Measurements from ENCODE around the gene CPXM2.

Gene CPXM2

DNA sequence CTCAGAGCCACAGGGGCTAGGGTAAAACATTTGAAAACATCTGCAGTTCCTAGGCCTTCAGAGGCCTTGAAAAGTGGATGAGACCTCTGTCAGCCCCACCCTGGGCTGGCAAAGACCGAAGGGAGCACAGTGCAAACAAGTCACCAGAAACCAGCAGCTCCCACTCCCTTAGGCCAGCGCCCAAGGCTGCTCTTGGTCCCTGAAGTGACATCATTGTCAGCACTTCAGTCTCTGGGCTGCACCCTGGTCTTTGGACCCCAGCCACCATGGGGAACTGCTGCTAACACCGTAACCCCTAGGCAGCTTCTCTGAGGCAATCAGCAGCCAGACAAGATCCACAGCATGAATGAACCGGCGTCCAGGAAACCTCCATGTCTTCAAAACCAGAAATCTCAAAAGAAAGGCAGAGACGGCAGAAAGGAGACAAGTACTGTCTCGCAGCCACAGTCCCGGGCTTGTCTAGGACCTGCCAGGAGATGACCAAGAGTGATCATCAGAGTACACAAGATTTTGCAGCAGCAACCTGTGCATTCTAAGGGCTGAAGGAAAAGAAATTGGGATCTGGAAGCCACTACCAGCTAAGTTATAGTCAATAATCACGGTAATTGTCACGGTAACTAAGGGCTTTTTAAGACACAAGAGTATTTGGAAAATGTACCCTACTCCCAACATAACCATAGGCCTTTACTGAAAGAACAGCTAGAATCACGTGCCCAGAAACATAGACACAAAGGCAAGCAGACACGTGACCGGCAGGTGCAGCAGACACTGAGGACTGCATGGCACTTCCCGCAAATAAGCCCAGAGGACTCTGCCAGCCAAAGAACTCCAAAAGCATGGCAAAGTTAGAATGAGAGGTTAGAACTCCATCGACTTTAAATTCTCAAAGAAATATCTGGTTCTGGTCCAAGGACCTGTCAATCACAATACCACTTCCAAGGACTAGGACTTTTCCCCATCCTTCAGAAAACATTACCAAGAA is 23.3 kb downstream of the CPXM2 start:
- no peak for DNase-seq

DNA sequence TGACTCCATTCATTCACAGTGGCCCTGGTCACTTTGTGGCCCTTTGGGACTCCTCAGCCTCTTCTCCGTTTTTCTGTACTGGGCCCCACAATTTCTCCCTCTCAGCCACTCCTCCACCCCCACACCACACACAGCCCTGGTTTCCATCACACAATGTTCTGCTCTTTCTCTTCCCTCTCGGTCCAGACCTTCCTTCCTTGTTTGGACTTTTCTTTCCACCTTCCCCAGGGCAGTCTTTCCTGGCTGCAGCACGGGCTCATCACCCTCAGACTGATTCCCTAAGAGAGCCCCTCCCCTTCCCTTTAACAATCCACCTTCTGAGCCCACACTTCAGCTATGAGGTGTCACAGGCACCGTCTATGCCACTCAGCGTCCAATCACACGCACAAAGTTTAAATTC is 25.7 kb downstream of the CPXM2 start:
- no peak for DNase-seq

DNA sequence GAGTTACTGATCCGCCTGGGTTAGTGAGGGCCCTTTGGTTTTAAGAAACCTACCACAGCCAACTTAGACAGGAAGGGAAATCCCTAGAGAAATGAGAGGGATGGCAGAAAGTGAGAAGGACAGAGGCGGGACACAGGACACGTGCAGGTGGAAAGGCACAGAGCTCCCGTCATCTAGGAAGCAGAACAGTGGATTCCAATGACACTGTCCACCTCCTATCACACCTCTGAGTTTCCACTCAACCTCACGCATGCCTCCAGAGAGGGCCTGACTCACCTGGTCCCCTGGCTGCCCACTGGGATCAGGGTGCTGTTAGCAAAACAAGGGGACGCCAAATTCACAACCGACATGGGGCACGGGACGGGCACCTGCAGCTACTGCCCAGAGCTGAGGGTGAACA is 26.3 kb downstream of the CPXM2 start:
- DNase-seq: no peak

DNA sequence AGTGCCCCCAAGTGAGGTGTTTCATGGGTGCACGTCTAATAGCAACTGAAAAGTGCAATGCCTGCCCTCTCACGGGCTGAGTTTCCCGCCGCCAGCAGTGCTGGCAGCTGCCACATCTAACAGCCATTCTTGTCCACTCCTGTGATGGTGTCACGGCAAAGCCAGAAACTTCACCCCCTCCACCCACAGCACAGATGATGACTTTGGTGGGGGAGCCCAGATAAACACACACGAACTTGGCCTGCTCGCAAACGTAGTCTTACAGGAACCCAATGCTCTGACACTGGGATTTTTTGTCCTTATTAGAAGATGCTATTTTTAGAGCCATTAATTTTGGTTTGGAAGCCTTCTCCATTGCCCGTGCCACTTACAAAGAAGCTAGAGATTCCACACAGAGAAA is 26.7 kb downstream of the CPXM2 start:
- DNase-seq: no peak

DNA sequence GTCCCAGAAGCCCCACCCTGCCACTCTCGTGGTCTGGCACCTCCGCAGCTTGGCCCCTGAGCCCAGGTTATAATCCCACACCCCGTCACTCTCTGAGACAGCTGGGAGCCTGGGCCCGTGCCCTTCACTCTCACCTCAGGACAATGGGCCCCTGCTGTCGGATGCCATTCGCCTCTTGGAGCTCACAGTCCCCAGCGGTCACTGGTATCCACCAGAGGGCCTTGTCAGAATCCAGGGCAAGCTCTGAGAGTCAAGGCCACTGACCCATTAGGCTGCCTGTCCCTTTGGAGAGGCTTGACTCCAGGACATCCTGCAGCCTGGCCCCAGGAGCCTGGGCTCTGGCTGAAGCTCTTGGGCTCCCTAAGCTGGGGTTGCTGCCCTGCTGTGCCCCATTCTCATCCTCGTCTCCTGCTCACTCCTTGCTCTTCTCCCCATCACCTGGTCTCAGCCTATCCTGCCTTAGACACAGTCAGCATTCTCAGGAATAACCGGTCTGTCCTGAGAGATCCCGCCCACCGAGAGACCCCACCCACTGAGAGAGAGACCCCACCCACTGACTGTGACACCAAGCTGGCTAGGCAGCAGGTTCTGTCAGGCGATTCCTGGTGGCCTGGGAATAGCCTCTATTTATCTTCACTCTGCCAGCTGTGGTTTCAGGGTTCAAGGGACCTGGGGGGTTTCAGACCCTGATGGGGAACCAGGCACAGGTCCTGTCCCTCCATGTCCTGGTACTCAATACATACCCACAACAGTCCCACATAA is 27.7 kb downstream of the CPXM2 start:
- no peak for DNase-seq

DNA sequence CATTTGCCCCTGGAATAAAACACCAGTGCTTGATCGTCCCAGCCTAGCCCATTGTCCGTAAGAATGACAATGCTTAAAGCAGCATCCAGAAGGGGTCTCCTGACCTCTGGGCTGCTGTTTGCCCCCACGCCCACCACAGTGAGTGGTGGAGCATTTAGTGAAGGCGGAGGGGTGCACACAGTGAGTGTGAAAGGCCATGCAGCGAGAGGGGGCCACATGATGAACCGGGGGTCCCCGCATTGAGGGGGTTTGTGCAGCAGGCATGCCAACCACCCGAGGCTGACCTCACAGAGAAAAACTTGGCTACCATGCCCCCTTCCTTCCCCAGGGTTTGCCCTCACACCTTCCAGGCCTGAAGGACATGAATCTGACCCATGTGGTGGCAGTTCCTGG is 28.4 kb downstream of the CPXM2 start:
- no peak for DNase-seq

DNA sequence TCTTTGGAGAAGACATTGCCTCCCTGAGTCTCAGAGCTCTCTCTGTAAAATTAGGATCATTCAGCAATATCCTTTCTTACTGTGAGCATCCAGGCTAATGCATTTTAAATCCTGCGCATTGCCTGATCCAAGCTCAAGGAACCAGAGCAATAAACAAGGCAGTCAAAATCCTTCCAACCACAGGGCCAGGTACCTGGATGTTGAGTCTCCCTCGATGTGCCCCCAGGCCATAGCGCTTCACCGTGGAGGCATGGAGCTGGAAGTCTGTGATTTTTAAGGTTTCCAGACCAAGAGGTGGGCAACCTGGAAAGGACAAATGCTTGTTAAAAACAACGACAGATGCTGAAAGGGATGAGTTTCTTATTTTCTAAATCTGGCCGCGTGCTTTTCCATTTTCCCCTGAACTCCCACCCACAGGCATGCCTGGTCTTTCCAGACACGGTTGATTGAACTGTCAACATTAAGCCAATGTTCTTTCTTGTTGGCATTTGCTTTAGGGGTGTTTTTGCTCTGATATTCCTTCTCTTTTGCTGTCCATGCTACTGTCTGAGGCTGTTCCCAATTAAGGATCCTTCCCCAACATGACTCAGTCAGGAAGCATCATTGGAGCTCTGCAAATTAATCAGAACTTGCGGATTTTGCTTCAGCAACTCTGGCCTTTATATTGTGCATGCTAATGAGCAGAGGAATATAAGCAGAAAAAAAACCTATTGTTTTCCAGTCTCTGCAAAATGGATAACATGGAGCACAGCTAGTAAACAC is 29.0 kb downstream of the CPXM2 start:
- DNase-seq: no peak

DNA sequence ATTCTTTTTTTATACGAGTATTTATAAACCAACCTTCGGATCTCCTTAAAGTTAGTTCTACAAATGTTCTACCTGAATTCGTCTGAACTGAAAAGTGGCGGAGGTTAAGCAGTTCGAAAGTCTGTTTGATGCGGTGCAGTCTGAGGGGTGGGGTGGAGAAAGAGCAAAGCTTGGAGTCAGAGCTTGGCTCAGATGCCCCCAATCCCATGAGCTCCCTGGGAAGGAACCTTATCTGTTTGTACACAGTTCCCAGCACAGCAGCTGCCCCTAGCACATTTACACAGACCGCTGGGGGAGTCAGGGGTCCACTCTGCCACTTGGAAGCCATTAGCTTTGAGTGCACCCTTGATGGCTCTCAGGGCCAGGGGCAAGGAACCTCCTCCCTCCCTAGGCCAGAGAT is 30.8 kb downstream of the CPXM2 start:
- no peak for DNase-seq

DNA sequence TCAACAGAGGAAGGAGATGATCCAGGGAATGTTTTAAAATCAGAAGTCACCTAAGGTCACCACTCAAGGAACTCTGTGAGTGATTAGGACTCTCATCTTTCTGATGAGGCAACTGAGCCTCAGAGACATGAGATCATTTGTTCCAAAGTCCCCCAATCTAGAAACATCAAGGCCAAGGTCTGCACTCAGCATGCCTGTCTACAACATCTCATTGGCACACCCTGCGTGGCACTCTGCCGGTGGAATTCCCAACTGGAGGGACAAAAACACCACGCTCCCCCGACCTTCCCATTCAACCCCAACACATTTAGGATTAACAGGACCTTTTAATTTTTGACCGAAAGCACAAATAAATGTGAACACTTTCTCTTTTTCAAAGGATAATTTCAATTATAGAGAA is 31.4 kb downstream of the CPXM2 start:
- no peak for DNase-seq

DNA sequence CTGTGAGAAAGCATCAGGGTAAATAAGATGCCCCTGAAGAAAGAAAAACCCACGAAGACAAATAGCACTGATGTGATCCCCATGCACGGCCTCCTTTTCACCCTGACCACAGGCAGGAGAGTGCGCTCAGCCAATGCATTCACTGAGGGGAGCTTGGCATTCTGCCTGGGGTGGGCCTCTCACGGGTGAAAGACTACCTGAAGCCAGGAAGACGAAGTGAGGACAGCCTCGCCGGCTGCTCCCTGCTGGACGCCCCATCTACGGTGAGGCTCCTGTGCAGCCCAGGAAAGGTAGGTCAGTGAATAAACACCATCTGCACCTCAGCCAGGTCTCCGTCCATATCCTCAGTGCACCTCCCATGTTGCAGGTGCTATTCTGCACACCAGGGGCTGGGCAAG is 32.0 kb downstream of the CPXM2 start:
- no peak for DNase-seq

DNA sequence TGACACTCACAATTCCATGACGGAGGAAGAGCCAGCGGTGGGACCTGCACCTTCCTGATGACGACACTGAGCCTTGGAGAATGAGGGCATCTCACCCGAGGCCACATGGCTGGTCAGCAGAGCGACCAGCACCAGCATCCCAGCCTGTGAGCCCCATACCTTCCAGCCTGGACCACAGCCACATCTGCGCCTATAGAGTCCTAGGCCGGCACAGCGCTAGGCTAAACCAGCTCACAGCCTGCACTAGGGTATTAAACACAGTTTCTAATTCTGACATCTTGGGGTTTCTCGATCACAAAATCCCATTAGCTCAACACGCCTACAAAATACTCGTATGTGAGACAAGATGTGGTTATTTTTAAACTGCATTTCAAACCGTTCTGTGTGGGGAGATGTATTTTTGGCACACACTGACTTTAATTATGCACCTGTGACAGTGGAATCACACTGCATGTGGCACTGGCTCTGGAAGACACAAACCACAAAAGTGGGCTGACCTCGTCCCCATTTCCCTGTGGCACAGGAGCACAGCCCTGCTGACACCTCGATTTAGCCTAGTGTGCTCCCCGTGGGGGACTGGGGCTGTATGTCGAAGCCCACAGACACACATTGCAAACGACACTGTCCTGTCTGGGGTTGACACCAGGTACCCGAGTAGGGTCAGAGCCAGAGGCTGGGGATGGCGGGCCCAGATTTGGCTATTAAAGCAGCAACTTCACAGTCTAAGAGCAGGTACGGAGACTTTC is 32.5 kb downstream of the CPXM2 start:
- no peak for DNase-seq

DNA sequence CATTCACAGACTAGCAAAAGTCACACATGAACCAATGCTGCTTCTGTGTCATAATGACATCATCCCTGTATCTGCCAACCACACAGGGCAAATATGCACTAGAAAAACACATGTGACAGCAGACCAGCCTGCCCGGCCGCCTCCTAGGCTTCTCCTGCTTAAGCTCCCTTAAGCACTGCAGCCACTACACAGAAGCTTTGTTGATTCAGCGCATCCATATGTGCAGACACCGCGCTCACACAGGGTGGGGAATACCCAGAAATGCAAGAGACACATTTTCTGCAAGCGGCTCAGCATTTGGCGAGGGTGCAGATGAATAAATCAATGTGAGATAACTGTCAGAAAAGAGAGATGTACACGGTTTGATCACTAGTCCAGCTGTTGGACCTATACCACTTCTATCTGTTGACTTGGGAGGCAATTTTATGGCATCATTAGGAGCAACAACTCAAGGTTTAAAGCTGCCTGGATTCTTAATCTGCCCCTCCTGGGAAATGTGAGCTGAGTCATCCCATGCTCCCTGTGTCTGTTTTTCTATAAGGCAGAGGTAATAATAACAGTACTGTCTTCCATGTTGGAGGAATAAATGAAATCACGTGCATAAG is 33.4 kb downstream of the CPXM2 start:
- no peak for DNase-seq

DNA sequence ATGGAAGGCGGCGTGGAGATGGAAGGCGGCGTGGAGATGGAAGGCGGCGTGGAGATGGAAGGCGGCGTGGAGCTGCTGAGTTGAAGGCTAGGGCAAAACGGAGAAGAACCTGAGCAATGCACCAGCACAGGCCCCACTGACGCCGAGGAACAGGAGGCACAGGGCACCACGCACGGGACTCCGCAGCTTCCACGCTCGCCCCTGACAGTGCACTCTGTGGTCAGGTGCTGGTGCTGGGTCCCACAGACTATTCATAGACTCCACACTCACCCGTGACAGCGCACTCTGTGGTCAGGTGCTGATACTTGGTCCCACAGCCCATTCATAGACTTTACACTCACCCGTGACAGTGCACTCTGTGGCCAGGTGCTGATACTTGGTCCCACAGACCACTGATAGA is 34.0 kb downstream of the CPXM2 start:
- no peak for DNase-seq

DNA sequence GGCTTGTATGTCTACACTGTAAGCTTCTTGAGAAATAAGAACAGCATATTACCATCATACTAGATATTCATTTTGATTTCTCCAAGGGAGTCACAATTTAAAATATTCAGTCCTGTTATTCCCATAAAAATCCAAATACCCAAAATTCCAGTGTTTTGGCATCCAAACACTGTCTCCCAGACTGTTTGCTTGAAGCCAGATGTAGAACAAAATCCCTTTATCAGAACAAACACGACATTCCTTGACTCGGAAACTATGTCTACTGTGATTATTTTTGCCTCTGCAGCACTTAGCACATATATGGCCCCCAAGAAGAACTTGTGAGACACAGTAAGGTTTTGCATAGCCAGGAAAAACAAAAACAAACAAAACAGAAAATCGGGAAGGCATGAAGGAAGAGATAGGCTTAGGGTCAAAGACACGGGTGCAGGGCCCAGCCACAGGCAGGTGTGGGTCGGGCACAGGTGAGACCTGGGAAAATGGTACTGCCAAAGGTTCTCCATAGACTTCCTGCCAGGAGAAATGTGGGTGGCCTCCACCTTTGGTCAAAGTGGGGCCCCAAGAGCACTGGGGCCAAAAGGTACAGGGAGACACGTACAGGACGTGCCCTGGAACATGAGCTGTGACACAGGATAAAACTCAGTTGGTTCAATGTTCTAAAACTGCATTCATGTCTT is 36.5 kb downstream of the CPXM2 start:
- no peak for DNase-seq

DNA sequence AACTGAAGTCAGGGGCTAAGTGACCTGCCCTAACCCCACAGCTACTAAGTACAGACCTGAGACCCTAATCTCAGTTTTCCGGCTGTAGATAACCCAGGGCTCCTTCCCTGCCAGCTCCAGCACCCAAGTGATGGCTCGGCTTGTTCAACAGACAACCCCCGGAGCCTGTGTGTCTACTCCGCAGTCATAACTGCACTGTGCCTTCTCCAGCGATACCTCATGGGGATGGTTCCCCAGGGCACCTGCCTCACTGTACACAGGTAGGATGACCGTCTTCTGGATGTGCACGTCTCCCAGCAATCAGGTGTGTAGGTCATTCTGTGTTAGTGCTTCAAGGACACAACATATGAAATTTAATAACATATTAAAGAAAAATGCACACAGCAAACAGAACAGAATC is 37.1 kb downstream of the CPXM2 start:
- DNase-seq: no peak

DNA sequence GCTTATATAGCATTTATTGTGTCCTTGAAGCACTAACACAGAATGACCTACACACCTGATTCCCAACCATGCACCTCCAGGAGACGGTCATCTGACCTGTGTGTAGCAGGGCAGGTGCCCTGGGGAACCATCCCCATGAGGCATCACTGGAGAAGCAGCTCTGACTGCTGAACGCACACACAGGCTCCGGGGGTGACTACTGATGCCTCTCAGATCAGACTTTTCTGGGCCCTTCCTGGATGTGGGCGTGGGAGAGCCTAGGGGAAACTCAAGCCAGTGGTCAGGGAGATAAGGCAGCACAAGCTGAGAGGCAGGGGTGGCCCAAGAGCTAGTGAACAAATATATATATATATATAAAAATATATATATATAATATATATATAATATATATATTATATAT is 37.6 kb downstream of the CPXM2 start:
- no peak for DNase-seq

DNA sequence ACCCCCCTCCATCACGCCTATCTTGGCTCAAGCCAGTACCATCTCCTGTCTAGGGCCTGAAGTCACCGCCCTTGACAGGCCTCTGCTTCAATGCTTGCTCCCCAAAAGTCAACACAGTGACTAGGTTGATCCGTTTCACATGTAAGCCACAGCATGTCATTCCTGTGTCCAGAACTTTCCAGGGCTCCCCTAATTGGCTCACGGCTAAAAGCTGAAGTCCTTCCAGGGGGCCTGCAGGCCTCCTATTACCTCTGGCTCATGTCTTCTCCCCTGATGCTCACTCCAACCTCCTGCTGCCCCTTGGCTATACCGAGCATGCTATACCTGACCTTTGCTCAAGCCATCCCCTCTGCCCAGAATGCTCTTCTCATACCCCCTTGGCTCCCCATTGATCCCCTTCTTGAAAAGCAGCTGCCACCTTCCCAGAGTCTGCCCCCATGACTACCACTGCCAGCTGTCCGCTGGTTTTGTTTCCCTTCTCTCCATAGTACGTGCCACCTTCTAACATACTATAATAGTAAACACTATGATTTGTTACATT is 39.1 kb downstream of the CPXM2 start:
- DNase-seq: no peak

DNA sequence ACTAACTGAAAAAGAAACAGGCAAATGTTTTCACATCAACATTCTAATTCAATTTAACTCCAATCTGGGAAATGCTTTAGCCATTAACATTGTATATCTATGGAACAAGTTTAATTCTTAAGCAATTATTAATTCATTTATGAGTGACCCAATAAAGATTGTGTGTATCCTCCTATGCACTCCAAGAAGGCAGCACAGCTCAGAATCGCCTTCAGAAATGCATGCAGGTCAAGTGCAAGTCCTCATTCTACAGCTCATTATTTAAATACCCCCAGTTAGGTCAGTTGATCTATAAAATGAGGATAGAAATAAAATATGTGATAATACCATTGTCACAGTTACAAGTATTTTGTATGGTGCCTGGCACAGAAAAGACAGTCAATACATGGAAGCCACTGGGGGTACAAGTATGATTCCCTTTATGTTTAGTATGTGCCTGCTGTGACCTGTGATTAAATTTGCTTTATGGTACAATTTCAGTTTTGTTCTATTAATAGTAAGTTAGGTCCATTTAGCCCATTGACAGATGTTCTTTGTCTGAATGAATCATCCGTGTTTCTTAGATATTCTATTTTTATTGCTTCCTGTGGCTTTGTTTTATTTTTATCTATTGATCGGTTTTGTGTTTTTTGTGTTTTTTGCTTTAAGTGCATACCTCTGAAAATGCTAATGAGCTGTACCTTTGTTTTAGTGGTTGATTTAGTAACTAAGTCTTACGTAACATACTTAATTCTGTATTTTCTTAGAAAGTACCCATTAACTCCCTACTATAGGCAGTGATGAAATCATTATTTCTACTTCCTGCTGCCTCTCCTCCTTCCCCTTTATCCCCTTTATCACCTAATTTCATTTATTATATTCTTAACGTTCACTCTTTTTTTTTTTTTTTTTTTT is 42.8 kb downstream of the CPXM2 start:
- no peak for DNase-seq

DNA sequence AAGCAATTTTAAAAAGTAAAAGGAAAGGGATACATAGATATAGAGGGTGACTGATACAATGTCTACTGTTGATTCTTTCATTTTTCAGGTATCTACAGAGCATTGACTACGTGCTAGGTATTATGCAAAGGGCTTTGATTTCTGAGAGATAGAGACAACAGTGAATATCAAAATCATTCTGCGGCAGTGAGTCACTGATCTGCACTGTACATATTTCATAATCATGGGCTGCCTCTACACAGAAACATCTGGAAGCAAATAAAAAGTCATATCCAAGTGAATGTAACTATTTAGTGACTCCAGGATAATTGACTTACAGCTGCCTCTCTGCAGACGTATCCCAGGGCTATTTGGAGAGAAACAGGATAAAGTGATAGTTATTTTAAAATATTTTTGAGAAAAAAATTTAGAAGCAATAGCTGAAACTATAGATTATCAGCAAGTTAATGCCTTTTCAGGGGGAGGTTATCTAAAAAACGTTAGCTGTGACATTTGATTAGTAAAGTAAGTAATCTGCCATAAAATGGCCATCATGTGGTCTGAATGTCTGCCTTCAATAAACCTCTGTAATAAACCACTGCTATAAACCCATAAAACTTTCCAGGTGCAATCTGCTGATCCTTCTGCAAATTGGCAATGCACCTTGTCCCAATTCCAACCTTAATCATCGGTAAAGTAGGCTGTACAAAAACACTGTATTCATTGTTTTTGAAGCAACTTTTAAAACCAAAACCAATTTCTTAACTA is 43.7 kb downstream of the CPXM2 start:
- DNase-seq: no peak

DNA sequence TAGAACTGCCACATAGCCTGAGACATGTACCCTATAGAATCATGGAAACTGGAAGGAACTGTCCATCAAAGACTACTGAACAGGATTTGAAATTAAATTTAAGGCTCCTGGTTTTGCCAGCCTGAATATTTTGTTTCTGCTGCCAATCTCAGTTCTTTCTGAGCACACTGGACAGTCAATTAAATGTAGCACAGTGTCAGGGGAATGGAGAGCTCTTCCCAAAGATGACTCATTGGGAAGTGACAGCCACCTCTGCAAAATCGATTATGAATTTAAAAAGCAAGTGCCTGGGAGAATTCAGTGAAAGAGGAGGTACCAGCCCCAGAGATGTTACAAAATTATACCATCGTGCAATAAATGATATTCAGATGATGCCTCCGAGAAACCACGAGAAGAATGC is 47.8 kb downstream of the CPXM2 start:
- no peak for DNase-seq
